T-helper 17 cell (primary cell): ENCODE measurements around the gene CD8A. TPM values are rescaled to one million over a fixed set of nuclear protein-coding genes. Genes with fewer than 3 reads are reported as not detected.
"Not testable (repeated sequence)": the region's sequence is repeated elsewhere in the genome, so short reads cannot be mapped to it uniquely, and the experiment has no call there.

Experiments
- ATAC-seq: fragments of 150-1000 bp; cut with Tn5 transposase; 2 replicates; pipeline ENCODE4 v1.10.0; 2021; ENCODE audit warnings: mild to moderate bottlenecking, moderate library complexity
- DNase-seq, 3 donors: peaks; one replicate each; pipeline versions ENCODE4 v3.0.0 to v3.0.0-alpha.2; 2020 to 2021
- H3K9me3 ChIP-seq: one replicate; pipeline ENCODE4 v1.7.0; 2013; ENCODE audit warnings: low read length, mild to moderate bottlenecking; ENCODE audit not compliant: control insufficient read depth, poor library complexity, severe bottlenecking
- H3K27ac Mint-ChIP-seq: one replicate; pipeline ENCODE4 v1.8.0; 2022; ENCODE audit warnings: mild to moderate bottlenecking, moderate library complexity, mixed read lengths
- H3K27me3 Mint-ChIP-seq: one replicate; pipeline ENCODE4 v1.8.0; 2022; ENCODE audit warnings: mixed read lengths
- H3K36me3 Mint-ChIP-seq: one replicate; pipeline ENCODE4 v1.8.0; 2022; ENCODE audit warnings: low read depth, mixed read lengths
- H3K4me1 Mint-ChIP-seq: one replicate; pipeline ENCODE4 v1.8.0; 2022; ENCODE audit warnings: mild to moderate bottlenecking, mixed read lengths
- H3K4me3 Mint-ChIP-seq: one replicate; pipeline ENCODE4 v1.8.0; 2022; ENCODE audit warnings: mild to moderate bottlenecking, moderate library complexity, mixed read lengths
- total RNA-seq, 4 donors: library from RNA in 2 of 4; stranded (reverse) in 2 of 4; gene quantifications; one replicate each; pipeline ENCODE4 v1.2.3 and lab custom pipeline; 2022 to 2026

The CD8A gene
- total RNA-seq, 2 donors from 2014 or later = 0.70 TPM; not detected in 1

GRCh38 chr2:86753606-86754005 is 37.1 kb downstream of the CD8A start:
- H3K27me3 Mint-ChIP-seq = no peaks in the 10 kb centered on the region
- H3K4me3 Mint-ChIP-seq = no peak overlapping the region
- ATAC-seq (no peak), DNase-seq (no peak)
- H3K9me3 ChIP-seq = no peaks in the 10 kb centered on the region
- peak overlapping the region; percentile 11 for H3K27ac Mint-ChIP-seq
- H3K4me1 Mint-ChIP-seq = peaks cover 5% of the 10 kb centered on the region
- peaks cover 2% of the 10 kb centered on the region for H3K36me3 Mint-ChIP-seq

GRCh38 chr2:86752934-86753333 is 37.8 kb downstream of the CD8A start:
- no peak for ATAC-seq
- no peak overlapping the region for H3K4me3 Mint-ChIP-seq
- H3K9me3 ChIP-seq = no peaks in the 10 kb centered on the region
- H3K27me3 Mint-ChIP-seq = no peaks in the 10 kb centered on the region
- H3K27ac Mint-ChIP-seq = peak overlapping the region; percentile 11
- peaks cover 2% of the 10 kb centered on the region for H3K36me3 Mint-ChIP-seq
- no peak for DNase-seq
- H3K4me1 Mint-ChIP-seq = peaks cover 2% of the 10 kb centered on the region

GRCh38 chr2:86751778-86752177 is 38.9 kb downstream of the CD8A start:
- Mint-ChIP-seq H3K4me1 (peaks cover 8% of the 10 kb centered on the region), H3K36me3 (peaks cover 2% of the 10 kb centered on the region), H3K4me3 (no peak overlapping the region), H3K27ac (no peak overlapping the region), H3K27me3 (no peaks in the 10 kb centered on the region)
- DNase-seq (no peak), ATAC-seq (no peak)
- no peaks in the 10 kb centered on the region for H3K9me3 ChIP-seq

- H3K27ac Mint-ChIP-seq = no peak overlapping the region
Observed at GRCh38 chr2:86750240-86750839, 40.4 kb downstream of the CD8A start.

GRCh38 chr2:86747711-86748639 is 42.7 kb downstream of the CD8A start:
- Mint-ChIP-seq H3K27me3 (no peaks in the 10 kb centered on the region), H3K4me1 (peaks cover 22% of the 10 kb centered on the region), H3K36me3 (peaks cover 7% of the 10 kb centered on the region), H3K27ac (no peak overlapping the region), H3K4me3 (no peak overlapping the region)
- H3K9me3 ChIP-seq = no peaks in the 10 kb centered on the region
- no peak for DNase-seq
- ATAC-seq = no peak

More at GRCh38 chr2:86750240-86750839, 40.4 kb downstream of the CD8A start:
- H3K27me3 Mint-ChIP-seq = no peaks in the 10 kb centered on the region
- no peaks in the 10 kb centered on the region for H3K9me3 ChIP-seq
- ATAC-seq = no peak
- H3K4me3 Mint-ChIP-seq = no peak overlapping the region
- DNase-seq = no peak
- H3K4me1 Mint-ChIP-seq = peaks cover 18% of the 10 kb centered on the region
- peaks cover 4% of the 10 kb centered on the region for H3K36me3 Mint-ChIP-seq

- Mint-ChIP-seq H3K4me1 (peaks cover 26% of the 10 kb centered on the region), H3K4me3 (no peak overlapping the region), H3K27me3 (no peaks in the 10 kb centered on the region), H3K27ac (no peak overlapping the region), H3K36me3 (peaks cover 9% of the 10 kb centered on the region)
- ATAC-seq (no peak), DNase-seq (no peak)
- no peaks in the 10 kb centered on the region for H3K9me3 ChIP-seq
Observed at GRCh38 chr2:86746939-86747338, 43.8 kb downstream of the CD8A start.

GRCh38 chr2:86744152-86744551 is 46.6 kb downstream of the CD8A start:
- peaks cover 26% of the 10 kb centered on the region for H3K4me1 Mint-ChIP-seq
- H3K9me3 ChIP-seq = no peaks in the 10 kb centered on the region
- H3K27ac Mint-ChIP-seq = no peak overlapping the region
- no peak for DNase-seq
- ATAC-seq = no peak
- H3K4me3 Mint-ChIP-seq = no peak overlapping the region
- peaks cover 7% of the 10 kb centered on the region for H3K36me3 Mint-ChIP-seq
- H3K27me3 Mint-ChIP-seq = no peaks in the 10 kb centered on the region

GRCh38 chr2:86741889-86742498 is 48.7 kb downstream of the CD8A start:
- H3K27me3 Mint-ChIP-seq, H3K4me3 Mint-ChIP-seq, H3K27ac Mint-ChIP-seq, H3K36me3 Mint-ChIP-seq, DNase-seq, ATAC-seq, H3K9me3 ChIP-seq: not testable (repeated sequence)
- peaks cover 19% of the 10 kb centered on the region for H3K4me1 Mint-ChIP-seq

GRCh38 chr2:86739889-86740288 is 50.8 kb downstream of the CD8A start:
- not testable (repeated sequence) for H3K36me3 Mint-ChIP-seq, H3K4me1 Mint-ChIP-seq, H3K27ac Mint-ChIP-seq, ATAC-seq, H3K27me3 Mint-ChIP-seq, H3K9me3 ChIP-seq, H3K4me3 Mint-ChIP-seq, DNase-seq

GRCh38 chr2:86739485-86739884 is 51.2 kb downstream of the CD8A start:
- not testable (repeated sequence) for ATAC-seq, H3K27me3 Mint-ChIP-seq, H3K4me3 Mint-ChIP-seq, DNase-seq, H3K4me1 Mint-ChIP-seq, H3K27ac Mint-ChIP-seq, H3K36me3 Mint-ChIP-seq, H3K9me3 ChIP-seq

GRCh38 chr2:86734896-86735295 is 55.8 kb downstream of the CD8A start:
- not testable (repeated sequence) for H3K36me3 Mint-ChIP-seq, H3K4me1 Mint-ChIP-seq, ATAC-seq, H3K27ac Mint-ChIP-seq, H3K27me3 Mint-ChIP-seq, DNase-seq, H3K4me3 Mint-ChIP-seq, H3K9me3 ChIP-seq
